Loucy (cell line): Measurements from ENCODE around the gene DGKI.

Source experiments
- CTCF ChIP-seq: fragments of 200-600 bp; sonication (generic); conservative IDR thresholded peaks from 2 replicates; pipeline ENCODE4 v1.5.1; 2014; ENCODE audit warnings: mild to moderate bottlenecking, antibody characterized with exemption, low read length
- EZH2phosphoT487 ChIP-seq: fragments of 200-600 bp; IDR thresholded peaks from 2 replicates; pipeline ENCODE4 v1.6.1; 2018; ENCODE audit warnings: antibody characterized with exemption, mild to moderate bottlenecking, moderate library complexity, borderline replicate concordance

DNA sequence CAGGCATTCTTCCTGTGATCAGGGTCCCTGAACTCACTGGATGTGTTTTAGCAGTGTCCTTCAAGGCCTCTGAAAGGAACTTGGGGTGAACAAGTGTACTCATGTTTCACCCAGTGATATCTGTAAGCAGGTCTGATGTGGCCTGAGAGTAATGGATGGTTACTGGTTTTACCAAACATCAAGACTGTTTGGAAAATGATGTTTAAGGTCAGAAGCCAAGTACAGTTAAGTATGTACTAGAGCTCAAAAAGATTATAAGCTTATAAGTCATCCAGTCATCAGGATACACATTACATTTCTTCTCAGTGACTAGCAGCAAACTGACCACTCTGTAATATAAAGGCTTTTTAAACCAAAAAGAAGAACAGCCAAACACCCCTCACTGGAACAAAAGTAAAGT, 423.5 kb downstream of the DGKI start:
- no peak for TF ChIP-seq EZH2phosphoT487
- no peak for TF ChIP-seq CTCF
